GM23338 (cell line): ENCODE measurements around the gene PRMT5. TPM values are rescaled to one million over a fixed set of nuclear protein-coding genes. Genes with fewer than 3 reads are reported as not detected.

Source experiments
- ATAC-seq: fragments of 200-7000 bp; cut with Tn5 transposase; 3 replicates; pipeline ENCODE4 v1.9.1; 2020
- DNase-seq: peaks from one replicate; pipeline ENCODE4 v3.0.0-alpha.2; 2015; ENCODE audit warnings: low spot score
- H2AFZ ChIP-seq: fragments of 200-600 bp; sonication (generic); 2 replicates; pipeline ENCODE4 v1.8.0; 2016; ENCODE audit warnings: antibody characterized with exemption, mild to moderate bottlenecking, moderate library complexity
- H3F3A ChIP-seq: fragments of 200-600 bp; sonication (generic); replicated peaks from 2 replicates; pipeline ENCODE4 v1.8.0; 2017; ENCODE audit warnings: antibody characterized with exemption, mixed run types, low read depth
- H3K27ac ChIP-seq: fragments of 200-600 bp; sonication (generic); 2 replicates; pipeline ENCODE4 v1.6.1; 2016; ENCODE audit warnings: low read depth
- H3K27me3 ChIP-seq: fragments of 200-600 bp; sonication (generic); 2 replicates; pipeline ENCODE4 v1.8.0; 2016; ENCODE audit warnings: mild to moderate bottlenecking, mixed run types, moderate library complexity; ENCODE audit not compliant: insufficient read depth
- H3K36me3 ChIP-seq: fragments of 200-600 bp; sonication (generic); 2 replicates; pipeline ENCODE4 v1.8.0; 2016; ENCODE audit warnings: mild to moderate bottlenecking; ENCODE audit not compliant: insufficient read depth
- H3K4me1 ChIP-seq: fragments of 200-600 bp; sonication (generic); 2 replicates; pipeline ENCODE4 v1.8.0; 2016; ENCODE audit warnings: mild to moderate bottlenecking, moderate library complexity; ENCODE audit not compliant: insufficient read depth
- H3K4me2 ChIP-seq: fragments of 200-600 bp; sonication (generic); 2 replicates; pipeline ENCODE4 v1.7.1; 2017; ENCODE audit warnings: mixed run types
- H3K4me3 ChIP-seq: fragments of 200-600 bp; sonication (generic); 2 replicates; pipeline ENCODE4 v1.6.1; 2016; ENCODE audit warnings: mixed run types
- H3K79me2 ChIP-seq: fragments of 200-600 bp; sonication (generic); replicated peaks from 2 replicates; pipeline ENCODE4 v1.8.0; 2017; ENCODE audit warnings: mild to moderate bottlenecking; ENCODE audit not compliant: insufficient read depth
- H3K9me2 ChIP-seq: fragments of 200-600 bp; sonication (generic); 2 replicates; pipeline ENCODE4 v1.8.0; 2017; ENCODE audit not compliant: insufficient read depth
- H4K20me1 ChIP-seq: fragments of 200-600 bp; sonication (generic); replicated peaks from 2 replicates; pipeline ENCODE4 v1.8.0; 2017; ENCODE audit warnings: mild to moderate bottlenecking; ENCODE audit not compliant: insufficient read depth
- H3K27ac Mint-ChIP-seq: 2 replicates; pipeline ENCODE4 v1.8.0; 2020; ENCODE audit warnings: inconsistent platforms, mild to moderate bottlenecking, moderate library complexity, mixed read lengths
- H3K27me3 Mint-ChIP-seq: 3 replicates; pipeline ENCODE4 v1.8.0; 2022; ENCODE audit warnings: low read depth, mild to moderate bottlenecking, moderate library complexity, mixed read lengths, inconsistent platforms; ENCODE audit not compliant: insufficient read depth, poor library complexity
- H3K36me3 Mint-ChIP-seq: 3 replicates; pipeline ENCODE4 v1.8.0; 2021; ENCODE audit warnings: low read depth, mild to moderate bottlenecking, inconsistent platforms, moderate library complexity, mixed read lengths
- H3K4me1 Mint-ChIP-seq: 3 replicates; pipeline ENCODE4 v1.8.0; 2020; ENCODE audit warnings: mild to moderate bottlenecking, inconsistent platforms, mixed read lengths
- H3K4me3 Mint-ChIP-seq: 3 replicates; pipeline ENCODE4 v1.8.0; 2021; ENCODE audit warnings: moderate library complexity, mild to moderate bottlenecking, inconsistent platforms, mixed read lengths
- H3K9me3 Mint-ChIP-seq: 3 replicates; pipeline ENCODE4 v1.8.0; 2020; ENCODE audit warnings: moderate library complexity, mild to moderate bottlenecking, inconsistent platforms, mixed read lengths
- CREB1 ChIP-seq: fragments of 250-450 bp; sonication (Bioruptor Pico); IDR thresholded peaks from 2 replicates; pipeline ENCODE4 v1.5.0; 2020; ENCODE audit warnings: low read depth, mild to moderate bottlenecking, moderate library complexity
- CTCF ChIP-seq, 2 experiments: fragments of 200-600 bp in 1 of 2; sonication (generic) in 1 of 2; conservative IDR thresholded peaks; 2 replicates each; pipeline versions ENCODE4 v1.5.1 to v1.6.1; 2016 to 2017; ENCODE audit warnings: antibody characterized with exemption in 2 of 2, low read depth in 2 of 2, mild to moderate bottlenecking in 2 of 2, moderate library complexity in 1 of 2
- ETS1 ChIP-seq: IDR thresholded peaks from 2 replicates; pipeline ENCODE4 v1.6.1; 2016; ENCODE audit warnings: antibody characterized with exemption
- EZH2 ChIP-seq: fragments of 200-600 bp; sonication (generic); IDR thresholded peaks from one replicate; pipeline ENCODE4 v1.8.0; 2017; ENCODE audit warnings: antibody characterized with exemption, mild to moderate bottlenecking, low read depth; ENCODE audit not compliant: unreplicated experiment
- JUNB ChIP-seq: IDR thresholded peaks from one replicate; pipeline ENCODE4 v1.6.1; 2016; ENCODE audit warnings: antibody characterized with exemption; ENCODE audit not compliant: unreplicated experiment
- NANOG ChIP-seq: IDR thresholded peaks from 2 replicates; pipeline ENCODE4 v1.6.1; 2016; ENCODE audit warnings: antibody characterized with exemption, borderline replicate concordance
- POLR2AphosphoS5 ChIP-seq: IDR thresholded peaks from 2 replicates; pipeline ENCODE4 v1.6.1; 2016; ENCODE audit warnings: antibody characterized with exemption, low read depth
- REST ChIP-seq: IDR thresholded peaks from one replicate; pipeline ENCODE4 v1.6.1; 2018; ENCODE audit warnings: antibody characterized with exemption; ENCODE audit not compliant: unreplicated experiment
- STAT1 ChIP-seq: IDR thresholded peaks from one replicate; pipeline ENCODE4 v1.6.1; 2016; ENCODE audit warnings: antibody characterized with exemption; ENCODE audit not compliant: unreplicated experiment
- ZNF114 ChIP-seq: fragments of 250-450 bp; sonication (Bioruptor Pico); IDR thresholded peaks from 2 replicates; pipeline ENCODE4 v1.5.0; 2020; ENCODE audit warnings: mild to moderate bottlenecking, moderate library complexity
- ZNF331 ChIP-seq: fragments of 250-450 bp; sonication (Bioruptor Pico); IDR thresholded peaks from 2 replicates; pipeline ENCODE4 v1.5.0; 2020; ENCODE audit warnings: low read depth, mild to moderate bottlenecking, moderate library complexity
- ZNF462 ChIP-seq: fragments of 250-450 bp; sonication (Bioruptor Pico); IDR thresholded peaks from 2 replicates; pipeline ENCODE4 v1.5.0; 2020; ENCODE audit warnings: mild to moderate bottlenecking, moderate library complexity
- polyA plus RNA-seq: library from polyadenylated mRNA; unstranded; fragments of >200 nt; fragmentation: Nextera tagmentation; extraction: Ambion mirVana; gene quantifications from 2 replicates; pipeline ENCODE4 v1.2.1, GENCODE V29; 2016
- total RNA-seq: library from RNA; depleted of rRNA; stranded (reverse); fragments of >200 nt; shearing (Covaris generic); gene quantifications from 2 replicates; pipeline ENCODE4 v1.2.3, GENCODE V29; 2014

PRMT5 gene
- total and polyA plus RNA-seq, 2 experiments from 2014 or later = 68.8 to 124 TPM

GRCh38 chr14:22932146-22932545 lies 3.0 kb upstream of the PRMT5 start (continued):
- TF ChIP-seq ZNF462 (CRISPR knock-in tag) (no peak), JUNB (no peak), POLR2AphosphoS5 (no peak), NANOG (no peak), ZNF114 (CRISPR knock-in tag) (no peak), STAT1 (no peak)

GRCh38 chr14:22929961-22930364 lies 787 bp upstream of the PRMT5 start:
- H3F3A ChIP-seq = peaks cover 16% of the 10 kb centered on the region
- peaks cover 23% of the 10 kb centered on the region for H3K79me2 ChIP-seq
- Mint-ChIP-seq H3K9me3 (no peaks in the 10 kb centered on the region), H3K4me3 (no peak overlapping the region), H3K27ac (no peak overlapping the region), H3K4me1 (peaks cover 8% of the 10 kb centered on the region), H3K36me3 (peaks cover 26% of the 10 kb centered on the region), H3K27me3 (no peaks in the 10 kb centered on the region)
- no peaks in the 10 kb centered on the region for H3K9me2 ChIP-seq
- peak overlapping the region; percentile 88 for H2AFZ ChIP-seq
- H3K4me3 ChIP-seq = peak overlapping the region; percentile 58
- H4K20me1 ChIP-seq = peaks cover 2% of the 10 kb centered on the region; the same call in 1 of the 2 replicates
- peak overlapping the region; percentile 86 for H3K27ac ChIP-seq
- peaks cover 15% of the 10 kb centered on the region for H3K36me3 ChIP-seq
- DNase-seq (no peak), ATAC-seq (peak; percentile 1; the same call in 2 of the 3 replicates)
- H3K4me2 ChIP-seq = peak overlapping the region; percentile 82
- TF ChIP-seq NANOG (no peak), EZH2 (no peak), ZNF331 (no peak), CTCF (conservative IDR thresholded peaks at IDR 0.05; ENCODE audit: low read depth in 2 of 2) (no peak), STAT1 (no peak), ETS1 (no peak), ZNF114 (CRISPR knock-in tag) (no peak), CREB1 (no peak), JUNB (no peak), REST (no peak)
- H3K27me3 ChIP-seq = no peaks in the 10 kb centered on the region
- H3K4me1 ChIP-seq = peaks cover 7% of the 10 kb centered on the region
